ENCODE data around the gene GHRHR. TPM values are rescaled to one million over a fixed set of nuclear protein-coding genes. Genes with fewer than 3 reads are reported as not detected.

GHRHR gene
- total RNA-seq, 1 donor = not detected

DNA sequence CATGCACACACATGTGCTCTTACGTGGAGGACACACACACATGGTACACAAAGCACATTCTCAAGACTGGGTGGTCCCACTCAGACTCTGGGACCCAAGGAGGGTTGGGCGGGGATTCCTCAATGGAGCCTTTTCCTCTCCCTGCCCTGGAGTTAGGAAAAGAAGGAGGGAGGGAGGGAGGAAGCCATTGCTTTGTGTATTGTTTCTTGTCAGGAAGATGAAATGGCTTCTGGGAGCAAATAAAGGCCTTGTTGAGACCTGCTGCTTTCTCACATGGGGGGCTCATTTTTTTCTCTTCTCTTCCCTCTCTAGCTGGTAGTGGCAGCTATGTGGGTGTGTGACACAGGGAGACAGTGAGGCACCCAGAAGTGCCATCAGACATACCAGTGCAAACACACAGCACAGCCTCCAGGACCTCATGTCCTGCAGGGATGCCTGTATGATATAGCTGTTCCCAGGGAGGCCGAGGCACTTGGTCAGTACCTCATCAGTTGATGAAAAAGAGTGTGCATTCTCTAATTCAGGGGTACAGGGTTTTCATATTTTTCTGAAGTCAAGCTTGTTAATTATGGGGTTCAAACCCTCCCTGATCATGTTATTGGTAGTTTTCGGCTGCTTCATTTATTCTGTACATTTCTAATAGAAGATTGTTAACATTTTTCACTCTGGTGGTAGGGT lies 46.4 kb upstream of the GHRHR start:
- no peak overlapping the region for H3K4me3 ChIP-seq (ENCODE audit: low read depth, low read length)
- TF ChIP-seq, protein P1, sequence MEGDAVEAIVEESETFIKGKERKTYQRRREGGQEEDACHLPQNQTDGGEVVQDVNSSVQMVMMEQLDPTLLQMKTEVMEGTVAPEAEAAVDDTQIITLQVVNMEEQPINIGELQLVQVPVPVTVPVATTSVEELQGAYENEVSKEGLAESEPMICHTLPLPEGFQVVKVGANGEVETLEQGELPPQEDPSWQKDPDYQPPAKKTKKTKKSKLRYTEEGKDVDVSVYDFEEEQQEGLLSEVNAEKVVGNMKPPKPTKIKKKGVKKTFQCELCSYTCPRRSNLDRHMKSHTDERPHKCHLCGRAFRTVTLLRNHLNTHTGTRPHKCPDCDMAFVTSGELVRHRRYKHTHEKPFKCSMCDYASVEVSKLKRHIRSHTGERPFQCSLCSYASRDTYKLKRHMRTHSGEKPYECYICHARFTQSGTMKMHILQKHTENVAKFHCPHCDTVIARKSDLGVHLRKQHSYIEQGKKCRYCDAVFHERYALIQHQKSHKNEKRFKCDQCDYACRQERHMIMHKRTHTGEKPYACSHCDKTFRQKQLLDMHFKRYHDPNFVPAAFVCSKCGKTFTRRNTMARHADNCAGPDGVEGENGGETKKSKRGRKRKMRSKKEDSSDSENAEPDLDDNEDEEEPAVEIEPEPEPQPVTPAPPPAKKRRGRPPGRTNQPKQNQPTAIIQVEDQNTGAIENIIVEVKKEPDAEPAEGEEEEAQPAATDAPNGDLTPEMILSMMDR (IDR thresholded peaks at IDR 0.05; ENCODE audit: insufficient read depth, low read depth, low read length) = no peak
- no peak for DNase-seq (ENCODE audit: low read depth)

DNA sequence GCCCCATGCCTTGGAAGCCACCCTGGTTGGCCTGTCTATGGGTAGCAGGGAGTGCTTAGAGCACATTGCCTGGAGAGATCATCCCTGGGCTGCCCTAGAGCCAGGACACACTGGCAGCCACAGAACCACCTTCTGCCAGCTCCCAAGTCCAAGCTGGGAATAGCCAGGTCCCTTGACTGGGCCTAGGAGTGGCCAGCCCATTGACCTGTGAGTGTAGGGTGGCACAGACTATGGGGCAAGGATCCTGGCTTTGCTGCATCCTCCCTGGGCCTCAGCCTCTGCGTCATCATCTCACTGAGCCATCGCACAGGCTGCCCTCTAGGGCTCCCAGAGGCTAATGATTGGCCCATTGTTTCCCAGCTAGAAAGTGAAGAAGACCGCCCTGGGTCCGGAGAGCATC lies 45.1 kb upstream of the GHRHR start:
- H3K4me3 ChIP-seq (ENCODE audit: low read depth, low read length) = no peak overlapping the region
- TF ChIP-seq, protein P1 (IDR thresholded peaks at IDR 0.05; ENCODE audit: insufficient read depth, low read depth, low read length) = no peak
- DNase-seq (ENCODE audit: low read depth) = no peak

DNA sequence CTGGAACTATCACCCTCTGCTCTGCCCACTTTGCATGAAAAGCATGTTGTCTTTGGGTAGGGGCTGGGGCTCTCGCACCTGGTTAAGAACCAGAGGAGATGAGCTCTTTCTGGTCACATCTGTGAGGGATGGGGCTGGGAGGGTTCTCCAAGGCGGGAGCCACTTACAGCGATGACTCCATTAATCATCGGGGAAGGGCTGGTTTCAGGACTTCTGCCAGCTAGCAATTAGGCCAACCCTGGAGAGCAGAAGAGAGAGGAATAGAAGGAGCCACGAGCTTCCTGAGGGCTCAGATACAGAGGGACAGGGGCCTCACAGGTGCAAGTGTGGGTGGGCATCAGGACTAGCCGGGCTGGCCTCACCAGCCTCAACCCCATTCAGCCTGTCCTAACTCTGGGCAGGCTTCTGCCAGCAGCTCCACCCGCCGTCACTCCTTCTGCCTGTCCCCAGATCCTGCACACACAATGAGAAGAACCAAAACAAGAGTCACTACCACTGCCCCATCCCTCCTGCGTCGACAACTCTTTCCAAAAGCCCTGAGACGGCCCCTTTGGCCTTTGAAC lies 43.7 kb upstream of the GHRHR start:
- TF ChIP-seq, protein P1 (IDR thresholded peaks at IDR 0.05; ENCODE audit: insufficient read depth, low read depth, low read length) = no peak
- no peak for DNase-seq (ENCODE audit: low read depth)
- H3K4me3 ChIP-seq (ENCODE audit: low read depth, low read length) = no peak overlapping the region

DNA sequence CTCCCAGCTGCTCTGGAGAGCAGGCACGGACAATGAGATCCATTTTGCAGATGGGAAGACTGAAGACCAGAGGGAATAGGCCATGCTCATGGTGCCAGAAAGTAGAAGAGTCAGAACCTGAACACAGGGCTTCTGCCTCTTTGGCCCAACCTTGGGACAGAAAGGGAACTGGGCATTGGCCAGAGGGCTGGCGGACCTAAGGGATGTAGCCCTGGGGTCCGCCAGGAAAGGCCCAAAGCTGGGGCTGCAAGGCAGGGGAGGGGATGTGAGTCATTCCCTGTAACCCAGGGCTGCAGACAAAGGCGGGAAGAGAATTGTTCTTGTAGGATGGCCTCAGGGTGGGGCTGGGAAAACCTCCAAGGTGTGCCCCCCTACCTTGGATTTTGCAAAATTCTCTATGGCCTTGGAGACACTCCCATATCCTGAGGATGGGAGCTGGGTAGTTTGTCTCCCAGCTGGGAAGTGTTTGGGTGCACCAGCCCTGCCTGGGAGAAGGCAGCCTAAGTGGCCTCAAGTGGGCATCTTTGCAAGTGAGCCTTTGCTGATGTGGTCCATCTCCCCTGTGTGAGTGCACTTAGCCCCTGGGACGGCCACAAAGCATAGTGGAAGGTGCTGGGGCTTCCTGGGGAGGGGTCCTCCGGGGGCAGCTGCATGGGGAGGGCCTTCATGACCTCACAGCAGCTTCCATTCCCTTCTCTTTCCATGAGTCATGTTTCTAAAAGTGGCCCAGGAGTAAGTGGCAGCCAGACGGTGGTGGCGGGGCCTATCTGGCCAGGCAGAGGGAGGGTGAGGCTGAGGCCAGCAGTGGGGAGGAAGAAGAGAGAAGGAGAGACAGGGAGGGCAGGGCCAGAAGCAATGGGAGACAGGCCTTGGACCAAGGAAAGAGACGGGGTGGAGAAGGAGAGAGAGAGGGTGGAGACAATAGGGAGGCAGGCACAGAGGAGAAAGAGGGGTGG lies 42.9 kb upstream of the GHRHR start:
- peak; percentile 33 for DNase-seq (ENCODE audit: low read depth)
- no peak overlapping the region for H3K4me3 ChIP-seq (ENCODE audit: low read depth, low read length)
- TF ChIP-seq, protein P1 (IDR thresholded peaks at IDR 0.05; ENCODE audit: insufficient read depth, low read depth, low read length) = no peak

DNA sequence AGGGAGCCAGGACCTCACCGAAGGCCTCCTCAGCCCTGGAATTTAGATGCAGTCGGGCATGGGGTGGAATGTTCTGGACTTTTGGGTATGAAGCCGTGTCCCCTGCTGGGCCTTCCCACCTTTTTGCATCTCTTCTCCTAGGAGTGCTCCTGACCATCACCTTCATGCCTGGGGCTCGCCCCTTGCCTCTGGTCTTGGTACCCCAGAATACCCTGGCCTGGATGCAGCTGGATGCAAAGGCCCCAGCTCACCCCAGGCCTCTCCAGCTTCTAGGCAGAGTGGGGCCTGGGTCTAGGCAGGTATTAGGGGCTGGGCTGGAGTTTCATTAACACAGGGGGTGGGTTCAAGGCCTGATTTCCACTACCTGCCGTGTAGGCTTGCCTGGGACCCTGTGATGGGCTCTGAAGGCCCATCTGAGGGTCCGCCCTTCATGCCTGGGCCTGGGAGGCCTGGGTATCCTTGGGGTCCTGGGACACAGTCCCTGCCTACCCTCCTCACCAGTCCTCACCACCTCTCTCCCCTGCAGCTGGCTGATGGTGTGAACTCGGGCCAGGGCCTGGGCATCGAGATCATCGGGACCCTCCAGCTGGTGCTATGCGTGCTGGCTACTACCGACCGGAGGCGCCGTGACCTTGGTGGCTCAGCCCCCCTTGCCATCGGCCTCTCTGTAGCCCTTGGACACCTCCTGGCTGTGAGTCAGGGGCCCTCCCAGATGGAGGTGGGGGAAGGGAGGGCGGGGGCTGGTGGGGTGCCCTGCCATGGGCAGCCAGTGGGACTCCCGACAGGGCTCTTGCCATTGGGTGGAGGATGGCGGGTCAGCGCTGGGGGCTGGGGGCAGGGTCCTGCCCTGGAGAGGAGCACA lies 42.0 kb upstream of the GHRHR start:
- DNase-seq (ENCODE audit: low read depth) = no peak
- H3K4me3 ChIP-seq (ENCODE audit: low read depth, low read length) = no peak overlapping the region
- TF ChIP-seq, protein P1 (IDR thresholded peaks at IDR 0.05; ENCODE audit: insufficient read depth, low read depth, low read length) = no peak

DNA sequence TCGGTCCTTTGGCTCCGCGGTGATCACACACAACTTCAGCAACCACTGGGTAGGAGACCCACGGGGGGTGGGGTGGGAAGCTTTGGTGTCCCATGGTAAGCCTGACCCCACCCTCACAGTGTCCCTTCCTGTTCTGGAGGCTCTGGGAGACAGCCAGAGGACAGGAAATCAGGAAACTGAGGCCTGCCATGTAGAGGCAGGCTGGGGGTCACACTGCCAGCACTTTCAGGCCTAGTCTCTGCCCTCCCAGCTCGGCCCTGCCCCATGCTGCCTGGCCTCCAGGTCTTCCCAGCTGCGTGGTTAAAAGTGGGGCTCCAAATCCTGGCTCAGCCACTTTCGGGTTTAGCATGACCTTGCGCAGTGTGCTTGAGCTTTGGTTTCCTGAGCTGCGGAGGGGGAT lies 41.2 kb upstream of the GHRHR start:
- no peak overlapping the region for H3K4me3 ChIP-seq (ENCODE audit: low read depth, low read length)
- TF ChIP-seq, protein P1 (IDR thresholded peaks at IDR 0.05; ENCODE audit: insufficient read depth, low read depth, low read length) = no peak
- no peak for DNase-seq (ENCODE audit: low read depth)

Measured in fibroblast of villous mesenchyme (primary cell).